B cell (primary cell): ENCODE results near the gene ANKRD34A. TPM values are rescaled to one million over a fixed set of nuclear protein-coding genes. Genes with fewer than 3 reads are reported as not detected.

Source experiments
- ATAC-seq: fragments of 200-7000 bp; cut with Tn5 transposase; one replicate; pipeline ENCODE4 v1.10.0; 2021; ENCODE audit warnings: low read depth, mild to moderate bottlenecking, moderate number of reproducible peaks, moderate library complexity
- CTCF ChIA-PET: fragments of 350-600 bp; sonication (Branson Sonifier 250); formaldehyde crosslinking; loops from one replicate; lab custom pipeline; 2021; ENCODE audit warnings: antibody characterized with exemption, inconsistent platforms; lab: Charles Lee
- POLR2A ChIA-PET: fragments of 350-600 bp; sonication (Branson Sonifier 250); formaldehyde crosslinking; loops from one replicate; lab custom pipeline; 2021; ENCODE audit warnings: antibody characterized with exemption; lab: Charles Lee
- DNase-seq: peaks from one replicate; pipeline ENCODE4 v3.0.0; 2013
- H2AFZ ChIP-seq: 2 replicates; pipeline ENCODE4 v1.6.1; 2012; ENCODE audit warnings: mild to moderate bottlenecking, low read depth, low read length; ENCODE audit not compliant: insufficient read depth, poor library complexity, severe bottlenecking
- H3K27ac ChIP-seq, 2 donors: 1 replicate in 1 of 2; 2 replicates in 1 of 2; pipeline ENCODE4 v1.5.1; 2012 to 2013; ENCODE audit warnings: low read length in 2 of 2, mild to moderate bottlenecking in 2 of 2, moderate library complexity in 1 of 2
- H3K27me3 ChIP-seq, 4 experiments: fragments of 200-600 bp in 1 of 4; sonication (generic) in 1 of 4; replicated peaks in 1 of 4; 1 replicate in 2 of 4; 2 replicates in 2 of 4; pipeline versions ENCODE4 v1.6.1 to v1.7.0; 2013 to 2016; ENCODE audit warnings: low read length in 3 of 4, mild to moderate bottlenecking in 2 of 4, mixed read lengths in 1 of 4, moderate library complexity in 1 of 4; ENCODE audit not compliant: insufficient read depth in 4 of 4, control insufficient read depth in 3 of 4; ENCODE audit errors: control extremely low read depth in 1 of 4
- H3K36me3 ChIP-seq, 2 experiments: replicated peaks in 1 of 2; 1 replicate in 1 of 2; 2 replicates in 1 of 2; pipeline versions ENCODE4 v1.6.1 to v1.7.1; 2013; ENCODE audit warnings: low read length in 1 of 2; ENCODE audit not compliant: insufficient read depth in 2 of 2, control insufficient read depth in 1 of 2; ENCODE audit errors: control extremely low read depth in 1 of 2, extremely low read depth in 1 of 2
- H3K4me1 ChIP-seq, 2 donors: fragments of 200-600 bp in 1 of 2; sonication (generic) in 1 of 2; 1 replicate in 1 of 2; 2 replicates in 1 of 2; pipeline versions ENCODE4 v1.5.1 to v1.6.1; 2013 to 2017; ENCODE audit warnings: low read length in 2 of 2; ENCODE audit not compliant: control insufficient read depth in 2 of 2, insufficient read depth in 2 of 2
- H3K4me2 ChIP-seq: replicated peaks from 2 replicates; pipeline ENCODE3; 2012; ENCODE audit warnings: mild to moderate bottlenecking, low read depth, low read length; ENCODE audit not compliant: poor library complexity, severe bottlenecking
- H3K4me3 ChIP-seq, 5 experiments: fragments of 200-600 bp in 1 of 5; sonication (generic) in 1 of 5; 1 replicate in 3 of 5; 2 replicates in 2 of 5; pipeline versions ENCODE4 v1.5.1 to v1.7.0; 2011 to 2016; ENCODE audit warnings: low read length in 4 of 5, mild to moderate bottlenecking in 4 of 5, low read depth in 2 of 5, control low read depth in 1 of 5, moderate library complexity in 1 of 5; ENCODE audit not compliant: insufficient read depth in 1 of 5; ENCODE audit errors: control extremely low read depth in 1 of 5, extremely low read depth in 1 of 5
- H3K79me2 ChIP-seq: fragments of 200-600 bp; sonication (generic); one replicate; pipeline ENCODE4 v1.6.0; 2016; ENCODE audit warnings: low read length; ENCODE audit not compliant: control insufficient read depth, insufficient read depth
- H3K9ac ChIP-seq: fragments of 200-600 bp; sonication (generic); 2 replicates; pipeline ENCODE4 v1.6.1; 2017; ENCODE audit warnings: mild to moderate bottlenecking, low read length, moderate library complexity
- H3K9me3 ChIP-seq, 3 donors: one replicate each; pipeline versions ENCODE4 v1.6.1 to v1.7.1; 2013; ENCODE audit warnings: low read length in 2 of 3; ENCODE audit not compliant: control insufficient read depth in 2 of 3, insufficient read depth in 1 of 3; ENCODE audit errors: control extremely low read depth in 1 of 3
- H4K20me1 ChIP-seq: 2 replicates; pipeline ENCODE4 v1.6.0; 2012; ENCODE audit warnings: mild to moderate bottlenecking, low read length; ENCODE audit not compliant: insufficient read depth, control insufficient read depth, poor library complexity, severe bottlenecking
- H3K27ac Mint-ChIP-seq: one replicate; pipeline ENCODE4 v1.8.0; 2021; ENCODE audit warnings: mixed read lengths
- H3K27me3 Mint-ChIP-seq: one replicate; pipeline ENCODE4 v1.8.0; 2021; ENCODE audit warnings: mixed read lengths
- H3K4me1 Mint-ChIP-seq: one replicate; pipeline ENCODE4 v1.8.0; 2021; ENCODE audit warnings: mixed read lengths
- H3K4me3 Mint-ChIP-seq: one replicate; pipeline ENCODE4 v1.8.0; 2021; ENCODE audit warnings: mixed read lengths
- H3K9me3 Mint-ChIP-seq: one replicate; pipeline ENCODE4 v1.8.0; 2022; ENCODE audit warnings: mixed read lengths; ENCODE audit not compliant: insufficient read depth
- CTCF ChIP-seq: fragments of 200-600 bp; IDR thresholded peaks from one replicate; pipeline ENCODE4 v1.8.0; 2022; ENCODE audit warnings: antibody characterized with exemption, mild to moderate bottlenecking
- EZH2 ChIP-seq: IDR thresholded peaks from 2 replicates; pipeline ENCODE4 v1.6.1; 2012; ENCODE audit warnings: borderline replicate concordance, low read depth, mild to moderate bottlenecking, moderate library complexity, low read length; ENCODE audit not compliant: insufficient read depth, poor library complexity, severe bottlenecking
- WGBS: methylation state at CpG from one replicate; pipeline ENCODE4 v1.1.5; 2013; ENCODE audit warnings: missing lambda C conversion rate; ENCODE audit not compliant: insufficient coverage; 5-methylcytosine and 5-hydroxymethylcytosine counted together
- intact Hi-C: fragments of 100-400 bp; cut with micrococcal nuclease; formaldehyde crosslinking; loops from one replicate; pipeline ENCODE4 v1.10.0; 2022
- polyA plus RNA-seq: library from polyadenylated mRNA; depleted of rRNA; stranded (reverse); fragments of >200 nt; gene quantifications from 2 replicates; pipeline ENCODE4 v1.2.3, GENCODE V29; 2012
- total RNA-seq, 2 donors: library from RNA; stranded (reverse); fragments of 120-200 nt in 1 of 2; gene quantifications; 1 replicate in 1 of 2; 2 replicates in 1 of 2; pipeline versions ENCODE4 v1.2.3 to v1.2.4, GENCODE V29; 2013 to 2022

Gene ANKRD34A
- total and polyA plus RNA-seq, 2 donors (not counting 1 experiment from before 2014, with no cell fraction given): 0.86 to 1.8 TPM

GRCh38 chr1:145979746-145980456 lies 15.5 kb upstream of the ANKRD34A start:
- ChIA-PET POLR2A (interaction anchor here (0.6 to 4.7 kb wide), 13 partner anchors 13 to 122 kb away, joined by 3 to 131 read pairs (median 10); partner anchors contain the start of genes ANKRD34A, LIX1L, PEX11B and POLR3GL), CTCF (interaction anchor here (0.6 to 9.5 kb wide), 14 partner anchors 14 to 134 kb away, joined by 3 to 361 read pairs (median 32); partner anchors contain the start of genes ANKRD34A, LIX1L, NUDT17 and PIAS3)
- Histone ChIP-seq H3K36me3 (peaks cover 0 to 5% of the 10 kb centered on the region in 2 experiments), H2AFZ (peak overlapping the region; percentile 50), H3K4me3 (peak overlapping the region in 4 of 5 experiments; percentile 16 to 52 (median 29)), H3K9me3 (no peaks in the 10 kb centered on the region), H3K27ac (peak overlapping the region; percentile 96 to 97), H3K4me1 (peaks cover 74 to 77% of the 10 kb centered on the region in 2 donors), H4K20me1 (no peaks in the 10 kb centered on the region), H3K27me3 (no peaks in the 10 kb centered on the region), H3K4me2 (peak overlapping the region; percentile 75), H3K79me2 (peaks cover 47% of the 10 kb centered on the region), H3K9ac (peak overlapping the region; percentile 59)
- H3K9me3 Mint-ChIP-seq: no peaks in the 10 kb centered on the region
- peaks cover 37% of the 10 kb centered on the region for H3K4me1 Mint-ChIP-seq
- intact Hi-C loops: loop anchor here (1.0 kb wide), 4 partner anchors 16 to 53 kb away; partner anchors contain the start of genes ANKRD34A, LIX1L, POLR3GL and RBM8A
- H3K27me3 Mint-ChIP-seq: no peaks in the 10 kb centered on the region
- H3K4me3 Mint-ChIP-seq: no peak overlapping the region
- ATAC-seq: peak; percentile 10
- DNase-seq: peak; percentile 72
- no peak overlapping the region for H3K27ac Mint-ChIP-seq
- WGBS: 20% methylated on average over 3 of the region's 7 CpGs
- TF ChIP-seq CTCF: no peak
- TF ChIP-seq EZH2: no peak
